MCF 10A (cell line): ENCODE results near the gene TAS2R14. TPM values are rescaled to one million over a fixed set of nuclear protein-coding genes. Genes with fewer than 3 reads are reported as not detected.

Source experiments
- BruUV-seq: library from RNA; stranded (reverse); fragments of 400-500 nt; replicated peaks from 2 replicates; lab custom pipeline; 2021; lab: Mats Ljungman, UMichigan
- CTCF ChIA-PET: fragments of 300-600 bp; sonication (Branson Sonifier 250); formaldehyde crosslinking; extraction: SDS; loops from one replicate; lab custom pipeline; 2021; ENCODE audit warnings: antibody characterized with exemption, inconsistent platforms; lab: Yijun Ruan, JAX
- POLR2A ChIA-PET: fragments of 300-600, 350-650 bp; sonication (Branson Sonifier 250); formaldehyde crosslinking; extraction: SDS; loops from one replicate; lab custom pipeline; 2020; ENCODE audit warnings: antibody characterized with exemption, inconsistent platforms; lab: Yijun Ruan, JAX
- DNase-seq: peaks from one replicate; pipeline ENCODE4 v3.0.0-alpha.2; 2018; ENCODE audit not compliant: unreplicated experiment
- H3K27ac Mint-ChIP-seq: one replicate; pipeline ENCODE4 v1.8.0; 2022; ENCODE audit warnings: mild to moderate bottlenecking, low read depth, mixed read lengths; ENCODE audit not compliant: unreplicated experiment
- H3K27me3 Mint-ChIP-seq: one replicate; pipeline ENCODE4 v1.8.0; 2022; ENCODE audit warnings: mixed read lengths; ENCODE audit not compliant: insufficient read depth, unreplicated experiment
- H3K36me3 Mint-ChIP-seq: one replicate; pipeline ENCODE4 v1.8.0; 2022; ENCODE audit warnings: mild to moderate bottlenecking, moderate library complexity, mixed read lengths; ENCODE audit not compliant: insufficient read depth, unreplicated experiment
- H3K4me1 Mint-ChIP-seq: one replicate; pipeline ENCODE4 v1.8.0; 2022; ENCODE audit warnings: mixed read lengths; ENCODE audit not compliant: insufficient read depth, unreplicated experiment
- H3K4me3 Mint-ChIP-seq: one replicate; pipeline ENCODE4 v1.8.0; 2022; ENCODE audit warnings: mild to moderate bottlenecking, moderate library complexity, mixed read lengths; ENCODE audit not compliant: unreplicated experiment
- H3K9me3 Mint-ChIP-seq: one replicate; pipeline ENCODE4 v1.8.0; 2022; ENCODE audit warnings: mixed read lengths; ENCODE audit not compliant: unreplicated experiment
- CTCF ChIP-seq: fragments of 200-600 bp; IDR thresholded peaks from one replicate; pipeline ENCODE4 v1.8.0; 2022; ENCODE audit warnings: antibody characterized with exemption, mild to moderate bottlenecking; ENCODE audit not compliant: unreplicated experiment
- intact Hi-C: fragments of 100-400 bp; cut with micrococcal nuclease; formaldehyde crosslinking; loops from 2 replicates; pipeline ENCODE4 v1.14.1; 2022
- total RNA-seq: library from RNA; stranded (reverse); gene quantifications from 2 replicates; pipeline ENCODE4 v1.2.3, GENCODE V29; 2022

The TAS2R14 gene
- total RNA-seq, 1 experiment from 2014 or later = 1.6 TPM

- POLR2A ChIA-PET = interaction anchor here (0.9 kb wide), 1 partner anchor 270 kb away, joined by 3 read pairs; no protein-coding TSS in a partner anchor
- CTCF ChIA-PET = no interaction called here
- DNase-seq = no peak
- H3K36me3 Mint-ChIP-seq = no peaks in the 10 kb centered on the region
- no peak for TF ChIP-seq CTCF
- intact Hi-C loops = no loop called here
- H3K4me1 Mint-ChIP-seq = no peaks in the 10 kb centered on the region
- no peak overlapping the region for H3K4me3 Mint-ChIP-seq
- no TSS peak for BruUV-seq
- no peaks in the 10 kb centered on the region for H3K27me3 Mint-ChIP-seq
- peaks cover 8% of the 10 kb centered on the region for H3K9me3 Mint-ChIP-seq
- no peak overlapping the region for H3K27ac Mint-ChIP-seq
Observed at GRCh38 chr12:10901427-10901826, 37.6 kb downstream of the TAS2R14 start.

DNA sequence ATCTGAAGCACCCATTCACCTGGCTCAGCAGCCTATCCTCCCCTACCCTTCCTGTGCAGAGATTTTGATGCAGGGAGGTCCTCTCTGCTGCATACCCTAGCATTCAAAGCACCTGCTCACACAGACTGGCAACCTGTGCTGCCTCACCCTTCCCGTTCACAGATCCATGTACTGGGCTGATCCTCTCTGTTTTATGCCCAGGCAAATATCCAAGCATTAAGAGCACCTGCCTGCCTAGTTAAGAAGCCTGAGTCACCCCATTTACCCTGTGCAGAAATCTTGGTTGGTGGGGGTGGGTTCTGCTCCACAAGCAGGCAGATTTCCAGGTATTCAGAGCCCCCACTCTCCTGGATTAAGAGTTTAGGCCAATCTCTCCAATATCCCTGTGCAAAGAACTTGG is 38.1 kb downstream of the TAS2R14 start:
- Mint-ChIP-seq H3K27ac (no peak overlapping the region), H3K36me3 (no peaks in the 10 kb centered on the region), H3K4me3 (no peak overlapping the region), H3K27me3 (no peaks in the 10 kb centered on the region), H3K9me3 (peaks cover 8% of the 10 kb centered on the region), H3K4me1 (no peaks in the 10 kb centered on the region)
- ChIA-PET CTCF (no interaction called here), POLR2A (no interaction called here)
- intact Hi-C loops = no loop called here
- TF ChIP-seq CTCF = no peak
- no peak for DNase-seq
- no TSS peak for BruUV-seq

GRCh38 chr12:10900530-10900929 is 38.5 kb downstream of the TAS2R14 start:
- POLR2A ChIA-PET = no interaction called here
- no TSS peak for BruUV-seq
- CTCF ChIA-PET = interaction anchor here (0.6 kb wide), 1 partner anchor 13 kb away, joined by 3 read pairs; no protein-coding TSS in a partner anchor
- no peaks in the 10 kb centered on the region for H3K4me1 Mint-ChIP-seq
- H3K4me3 Mint-ChIP-seq = no peak overlapping the region
- DNase-seq = no peak
- peaks cover 8% of the 10 kb centered on the region for H3K9me3 Mint-ChIP-seq
- TF ChIP-seq CTCF = no peak
- H3K36me3 Mint-ChIP-seq = no peaks in the 10 kb centered on the region
- no peaks in the 10 kb centered on the region for H3K27me3 Mint-ChIP-seq
- intact Hi-C loops = no loop called here
- H3K27ac Mint-ChIP-seq = no peak overlapping the region

GRCh38 chr12:10896854-10897253 is 42.2 kb downstream of the TAS2R14 start:
- Mint-ChIP-seq H3K27ac (no peak overlapping the region), H3K27me3 (no peaks in the 10 kb centered on the region), H3K9me3 (peaks cover 8% of the 10 kb centered on the region), H3K4me1 (no peaks in the 10 kb centered on the region), H3K4me3 (no peak overlapping the region), H3K36me3 (no peaks in the 10 kb centered on the region)
- TF ChIP-seq CTCF = no peak
- BruUV-seq = no TSS peak
- intact Hi-C loops = no loop called here
- CTCF ChIA-PET = interaction anchor here (0.6 kb wide), 1 partner anchor 144 kb away, joined by 3 read pairs; no protein-coding TSS in a partner anchor
- POLR2A ChIA-PET = no interaction called here
- no peak for DNase-seq
